ENCODE data around the gene NDUFS8. TPM values are rescaled to one million over a fixed set of nuclear protein-coding genes. Genes with fewer than 3 reads are reported as not detected.

The NDUFS8 gene
- total RNA-seq, 1 experiment from 2014 or later = 576 TPM

- Histone ChIP-seq H3K9me2 (replicated peaks; ENCODE audit: low read length) (no peaks in the 10 kb centered on the region), H3K27ac (ENCODE audit: low read length) (no peak overlapping the region), H3K9ac (ENCODE audit: low read length) (no peak overlapping the region), H3K4me3 (ENCODE audit: low read length) (no peak overlapping the region), H3K4me1 (ENCODE audit: insufficient read depth, low read length) (peaks cover 26% of the 10 kb centered on the region), H3K27me3 (ENCODE audit: low read length) (no peaks in the 10 kb centered on the region), H3K4me2 (ENCODE audit: low read length) (no peak overlapping the region), H3K79me2 (ENCODE audit: low read length) (peaks cover 48% of the 10 kb centered on the region), H4K20me1 (ENCODE audit: low read length) (no peaks in the 10 kb centered on the region), H2AFZ (ENCODE audit: low read length) (no peak overlapping the region), H3K9me3 (ENCODE audit: low read length) (no peaks in the 10 kb centered on the region), H3F3A (ENCODE audit: low read length, unreplicated experiment) (no peaks in the 10 kb centered on the region), H3K36me3 (ENCODE audit: low read depth, low read length) (peaks cover 11% of the 10 kb centered on the region)
- no peak for TF ChIP-seq CTCF (conservative IDR thresholded peaks at IDR 0.05; ENCODE audit: low read depth, low read length)
- TF ChIP-seq EZH2 (IDR thresholded peaks at IDR 0.05; ENCODE audit: low read length, unreplicated experiment) = no peak
- no peak for TF ChIP-seq EZH2phosphoT487 (IDR thresholded peaks at IDR 0.05; ENCODE audit: borderline replicate concordance, low read length)
- intact Hi-C loops (cut with micrococcal nuclease) = loop anchor here (5.0 kb wide), 1 partner anchor 85 kb away; the partner anchor contains the start of gene CHKA
- ATAC-seq = no peak
- no peak for DNase-seq
- ChIA-PET POLR2A (ENCODE audit: unreplicated experiment) (interaction anchor here (0.6 kb wide), 1 partner anchor 9 kb away, joined by 27 read pairs; no protein-coding TSS in a partner anchor), CTCF (no interaction called here)
- BruUV-seq (replicated peaks) = no TSS peak
These were observed 7.1 kb downstream of the NDUFS8 start for GRCh38 chr11:68037411-68038225.

GRCh38 chr11:68038226-68038717 is 7.8 kb downstream of the NDUFS8 start:
- peaks cover 11% of the 10 kb centered on the region for H3K36me3 ChIP-seq (ENCODE audit: low read depth, low read length)
- H2AFZ ChIP-seq (ENCODE audit: low read length) = peak overlapping the region; percentile 74
- H3K4me2 ChIP-seq (ENCODE audit: low read length) = peak overlapping the region; percentile 96
- H3K9me2 ChIP-seq (replicated peaks; ENCODE audit: low read length) = no peaks in the 10 kb centered on the region
- intact Hi-C loops (cut with micrococcal nuclease) = loop anchor here (5.0 kb wide), 1 partner anchor 84 kb away; the partner anchor contains the start of gene CHKA
- TSS peak; percentile 87 for BruUV-seq (replicated peaks)
- ATAC-seq (peak; percentile 18), DNase-seq (no peak)
- no peaks in the 10 kb centered on the region for H3K27me3 ChIP-seq (ENCODE audit: low read length)
- peak overlapping the region; percentile 78 for H3K4me3 ChIP-seq (ENCODE audit: low read length)
- H4K20me1 ChIP-seq (ENCODE audit: low read length) = no peaks in the 10 kb centered on the region
- TF ChIP-seq CTCF (conservative IDR thresholded peaks at IDR 0.05; ENCODE audit: low read depth, low read length) = no peak
- no peak for TF ChIP-seq EZH2 (IDR thresholded peaks at IDR 0.05; ENCODE audit: low read length, unreplicated experiment)
- no peak for TF ChIP-seq EZH2phosphoT487 (IDR thresholded peaks at IDR 0.05; ENCODE audit: borderline replicate concordance, low read length)
- H3K79me2 ChIP-seq (ENCODE audit: low read length) = peaks cover 42% of the 10 kb centered on the region
- peak overlapping the region; percentile 84 for H3K9ac ChIP-seq (ENCODE audit: low read length)
- no peaks in the 10 kb centered on the region for H3F3A ChIP-seq (ENCODE audit: low read length, unreplicated experiment)
- no peaks in the 10 kb centered on the region for H3K9me3 ChIP-seq (ENCODE audit: low read length)
- H3K4me1 ChIP-seq (ENCODE audit: insufficient read depth, low read length) = peaks cover 26% of the 10 kb centered on the region
- ChIA-PET POLR2A (ENCODE audit: unreplicated experiment) (no interaction called here), CTCF (no interaction called here)
- H3K27ac ChIP-seq (ENCODE audit: low read length) = peak overlapping the region; percentile 7; the same call in 1 of the 2 replicates

Data from PC-3 (cell line).